ENCODE measurements around the gene LAMA4.

DNA sequence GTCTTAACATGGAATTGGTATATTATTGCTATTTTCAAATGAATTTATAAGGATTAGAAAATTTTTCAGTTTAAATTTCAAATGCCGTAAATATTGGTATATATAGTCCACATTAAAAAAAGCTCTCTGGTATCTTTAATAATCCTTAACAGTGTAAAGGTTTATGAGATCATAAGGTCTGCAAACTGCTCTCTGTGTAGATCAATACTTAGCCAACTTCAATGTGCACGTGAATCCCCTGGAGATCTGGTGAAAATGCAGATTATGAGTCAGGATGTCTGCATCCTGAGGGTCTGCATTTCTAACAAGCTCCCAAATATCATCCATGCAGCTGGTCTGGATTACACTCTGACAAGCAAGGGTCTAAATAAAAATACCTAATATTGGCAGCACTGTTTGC lies 43.5 kb downstream of the LAMA4 start:
- TF ChIP-seq, protein P1, sequence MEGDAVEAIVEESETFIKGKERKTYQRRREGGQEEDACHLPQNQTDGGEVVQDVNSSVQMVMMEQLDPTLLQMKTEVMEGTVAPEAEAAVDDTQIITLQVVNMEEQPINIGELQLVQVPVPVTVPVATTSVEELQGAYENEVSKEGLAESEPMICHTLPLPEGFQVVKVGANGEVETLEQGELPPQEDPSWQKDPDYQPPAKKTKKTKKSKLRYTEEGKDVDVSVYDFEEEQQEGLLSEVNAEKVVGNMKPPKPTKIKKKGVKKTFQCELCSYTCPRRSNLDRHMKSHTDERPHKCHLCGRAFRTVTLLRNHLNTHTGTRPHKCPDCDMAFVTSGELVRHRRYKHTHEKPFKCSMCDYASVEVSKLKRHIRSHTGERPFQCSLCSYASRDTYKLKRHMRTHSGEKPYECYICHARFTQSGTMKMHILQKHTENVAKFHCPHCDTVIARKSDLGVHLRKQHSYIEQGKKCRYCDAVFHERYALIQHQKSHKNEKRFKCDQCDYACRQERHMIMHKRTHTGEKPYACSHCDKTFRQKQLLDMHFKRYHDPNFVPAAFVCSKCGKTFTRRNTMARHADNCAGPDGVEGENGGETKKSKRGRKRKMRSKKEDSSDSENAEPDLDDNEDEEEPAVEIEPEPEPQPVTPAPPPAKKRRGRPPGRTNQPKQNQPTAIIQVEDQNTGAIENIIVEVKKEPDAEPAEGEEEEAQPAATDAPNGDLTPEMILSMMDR (IDR thresholded peaks at IDR 0.05): no peak
- TF ChIP-seq POLR2A (IDR thresholded peaks at IDR 0.05): no peak

Measured in uterus (tissue), 2 donors.